Lung (tissue), 12 donors: Measurements from ENCODE around the gene TMEM131L. TPM values are rescaled to one million over a fixed set of nuclear protein-coding genes. Genes with fewer than 3 reads are reported as not detected.

Source experiments
- ATAC-seq: fragments of 200-7000 bp; cut with Tn5 transposase; one replicate; pipeline ENCODE4 v1.9.1; 2020; ENCODE audit warnings: moderate number of reproducible peaks; ENCODE audit not compliant: insufficient read depth, low FRiP score
- DNase-seq, 3 donors: peaks; one replicate each; pipeline ENCODE4 v3.0.0-alpha.2; 2013 to 2017
- H3K27ac ChIP-seq, 2 donors: one replicate each; pipeline ENCODE4 v1.5.1; 2013; ENCODE audit warnings: mild to moderate bottlenecking in 2 of 2, moderate library complexity in 2 of 2, control low read depth in 1 of 2, inconsistent platforms in 1 of 2, low read depth in 1 of 2, low read length in 1 of 2
- H3K27me3 ChIP-seq, 3 donors: one replicate each; pipeline ENCODE4 v1.5.1; 2013; ENCODE audit warnings: low read length in 2 of 3; ENCODE audit not compliant: control insufficient read depth in 3 of 3, insufficient read depth in 3 of 3
- H3K36me3 ChIP-seq, 4 donors: one replicate each; pipeline ENCODE4 v1.5.1; 2013; ENCODE audit warnings: low read length in 4 of 4, mild to moderate bottlenecking in 1 of 4, moderate library complexity in 1 of 4; ENCODE audit not compliant: control insufficient read depth in 4 of 4, insufficient read depth in 4 of 4
- H3K4me1 ChIP-seq, 5 donors: one replicate each; pipeline ENCODE4 v1.5.1; 2013; ENCODE audit warnings: low read length in 5 of 5, mild to moderate bottlenecking in 2 of 5, moderate library complexity in 1 of 5; ENCODE audit not compliant: control insufficient read depth in 5 of 5, insufficient read depth in 5 of 5
- H3K4me3 ChIP-seq: one replicate; pipeline ENCODE4 v1.5.1; 2013; ENCODE audit warnings: mild to moderate bottlenecking, control low read depth, moderate library complexity
- H3K9ac ChIP-seq, 2 donors: one replicate each; pipeline ENCODE4 v1.5.1; 2013; ENCODE audit warnings: low read length in 2 of 2, control low read depth in 1 of 2; ENCODE audit not compliant: insufficient read depth in 1 of 2
- H3K9me3 ChIP-seq, 4 donors: one replicate each; pipeline ENCODE4 v1.5.1; 2013; ENCODE audit warnings: low read length in 3 of 4, mild to moderate bottlenecking in 1 of 4, moderate library complexity in 1 of 4; ENCODE audit not compliant: control insufficient read depth in 4 of 4, insufficient read depth in 3 of 4
- CTCF ChIP-seq: IDR thresholded peaks from 2 replicates; pipeline ENCODE4 v1.5.1; 2012; ENCODE audit warnings: mild to moderate bottlenecking; ENCODE audit errors: control extremely low read depth, extremely low read depth
- WGBS, 2 donors: extraction: QIAGEN DNeasy Blood & Tissue Kit; methylation state at CpG; one replicate each; pipeline ENCODE4 v1.1.7; 2013; 5-methylcytosine and 5-hydroxymethylcytosine counted together
- polyA plus RNA-seq, 2 donors: library from polyadenylated mRNA; stranded (reverse); fragments of 200-250 nt; gene quantifications; one replicate each; pipeline ENCODE4 v1.2.1, GENCODE V29; 2013
- total RNA-seq, 2 donors: library from RNA; depleted of rRNA in 1 of 2; stranded (reverse); fragments of >200 nt in 1 of 2; gene quantifications; one replicate each; pipeline ENCODE4 v1.2.1, GENCODE V29; 2014 to 2021
- donor health status: control.
- donor health status: control.
- donor health status: Bipolar disorder and iron deficiency.
- donor health status: healthy.
- donor health status: DM: yes; HTN: yes; CAD: no.

Gene TMEM131L
- total and polyA plus RNA-seq, 4 donors, result 2.9 to 40.6 (median 11.8) TPM

GRCh38 chr4:153655002-153655541 is 188.9 kb downstream of the TMEM131L start:
- ATAC-seq (no peak), DNase-seq (no peak)
- no peak for TF ChIP-seq CTCF
- Histone ChIP-seq H3K27ac (peak overlapping the region in 1 of 2 donors; percentile 84), H3K4me1 (peaks cover 0 to 12% (median 0%) of the 10 kb centered on the region in 5 donors), H3K9me3 (peaks cover 0 to 2% (median 0%) of the 10 kb centered on the region in 4 donors), H3K4me3 (no peak overlapping the region), H3K27me3 (no peaks in the 10 kb centered on the region), H3K9ac (no peak overlapping the region), H3K36me3 (no peaks in the 10 kb centered on the region)
- 43 to 69% methylated on average over 4 of the region's 4 CpGs for WGBS, 2 donors

DNA sequence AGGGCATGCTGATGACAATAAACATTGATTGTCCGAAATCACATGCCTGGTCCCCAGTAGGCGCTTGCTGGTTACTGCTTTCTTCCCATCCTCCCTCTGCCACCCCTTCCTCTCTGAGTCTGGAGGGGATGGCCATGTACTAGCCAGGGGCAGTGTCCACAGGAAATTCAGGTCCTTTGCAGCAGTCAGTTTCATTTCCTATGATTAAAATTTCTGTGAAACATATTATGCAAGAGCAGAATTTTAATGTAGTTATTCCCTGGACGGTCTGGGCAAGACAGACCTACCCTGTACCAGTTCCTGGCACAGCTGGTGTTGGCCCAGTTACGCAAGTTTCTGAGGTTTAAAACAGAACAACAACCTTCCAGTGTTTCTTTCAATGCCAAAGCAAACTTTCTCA is 189.8 kb downstream of the TMEM131L start:
- ATAC-seq (peak; percentile 51), DNase-seq (no peak)
- Histone ChIP-seq H3K27me3 (no peaks in the 10 kb centered on the region), H3K27ac (peak overlapping the region in 1 of 2 donors; percentile 84), H3K36me3 (no peaks in the 10 kb centered on the region), H3K4me1 (peaks cover 0 to 15% (median 3%) of the 10 kb centered on the region in 5 donors), H3K9ac (no peak overlapping the region), H3K4me3 (no peak overlapping the region), H3K9me3 (peaks cover 0 to 2% (median 0%) of the 10 kb centered on the region in 4 donors)
- TF ChIP-seq CTCF, result no peak
- WGBS, 2 donors, result 39 to 45% methylated on average over 4 of the region's 4 CpGs

GRCh38 chr4:153661215-153661822 is 195.2 kb downstream of the TMEM131L start:
- DNase-seq, result peak in 2 of 3 donors; percentile 54 to 80
- Histone ChIP-seq H3K9ac (no peak overlapping the region), H3K4me1 (peaks cover 0 to 8% (median 6%) of the 10 kb centered on the region in 5 donors), H3K27me3 (no peaks in the 10 kb centered on the region), H3K36me3 (no peaks in the 10 kb centered on the region), H3K4me3 (no peak overlapping the region), H3K27ac (peak overlapping the region in 1 of 2 donors; percentile 81), H3K9me3 (peaks cover 0 to 6% (median 0%) of the 10 kb centered on the region in 4 donors)
- peak; percentile 59 for ATAC-seq
- no peak for TF ChIP-seq CTCF
- 17 to 24% methylated on average over 6 of the region's 6 CpGs for WGBS, 2 donors
